K562 (cell line): ENCODE data around the gene RAB6B. TPM values are rescaled to one million over a fixed set of nuclear protein-coding genes. Genes with fewer than 3 reads are reported as not detected.

Source experiments
- ARID1B ChIP-seq: fragments of 450-650 bp; IDR thresholded peaks from 2 replicates; pipeline ENCODE4 v1.6.1; 2016; ENCODE audit warnings: antibody characterized with exemption, mild to moderate bottlenecking, inconsistent platforms
- ATF1 ChIP-seq, 2 experiments: fragments of 450-650 bp in 1 of 2; IDR thresholded peaks; 2 replicates each; pipeline ENCODE4 v1.6.1; 2016; ENCODE audit warnings: missing compliant biosample characterization in 1 of 2, missing genetic modification characterization in 1 of 2
- BCL6 ChIP-seq: fragments of 250-450 bp; sonication (Bioruptor Pico); IDR thresholded peaks from 2 replicates; pipeline ENCODE4 v1.4.0; 2020
- CAMTA2 ChIP-seq: fragments of 250-450 bp; sonication (Bioruptor Pico); conservative IDR thresholded peaks from 2 replicates; pipeline ENCODE4 v1.5.1; 2022
- CREBBP ChIP-seq: IDR thresholded peaks from one replicate; pipeline ENCODE4 v1.6.1; 2012; ENCODE audit warnings: low read depth, mild to moderate bottlenecking, control low read depth, inconsistent platforms, low read length
- CREM ChIP-seq: IDR thresholded peaks from 2 replicates; pipeline ENCODE4 v1.6.1; 2014; ENCODE audit warnings: antibody characterized with exemption, low read depth
- CTBP1 ChIP-seq: fragments of 450-650 bp; IDR thresholded peaks from 2 replicates; pipeline ENCODE4 v1.6.1; 2016; ENCODE audit warnings: borderline replicate concordance
- GABPB1 ChIP-seq: sonication (generic); formaldehyde crosslinking; IDR thresholded peaks from 2 replicates; pipeline ENCODE4 v1.8.0; 2022; ENCODE audit warnings: mild to moderate bottlenecking, missing genetic modification reagents
- GTF2B ChIP-seq: IDR thresholded peaks from 2 replicates; pipeline ENCODE4 v1.6.1; 2011; ENCODE audit not compliant: insufficient read length; ENCODE audit errors: extremely low read depth
- HEY1 ChIP-seq: fragments of 250-450 bp; sonication (Bioruptor Pico); IDR thresholded peaks from 2 replicates; pipeline ENCODE4 v1.5.0; 2020; ENCODE audit warnings: mild to moderate bottlenecking, moderate library complexity, borderline replicate concordance
- IRF1 ChIP-seq: sonication (generic); formaldehyde crosslinking; IDR thresholded peaks from 2 replicates; pipeline ENCODE4 v1.8.0; 2022; ENCODE audit warnings: missing genetic modification reagents, mild to moderate bottlenecking, borderline replicate concordance
- KDM2B ChIP-seq: fragments of 250-450 bp; sonication (Bioruptor Pico); IDR thresholded peaks from 2 replicates; pipeline ENCODE4 v1.8.0; 2021; ENCODE audit warnings: mild to moderate bottlenecking, moderate library complexity
- KLF10 ChIP-seq: fragments of 250-450 bp; sonication (Bioruptor Pico); IDR thresholded peaks from 2 replicates; pipeline ENCODE4 v1.6.1; 2021; ENCODE audit warnings: matching md5 sums
- NCOA2 ChIP-seq, 2 experiments: fragments of 450-650 bp; IDR thresholded peaks; 2 replicates each; pipeline ENCODE4 v1.6.1; 2018; ENCODE audit warnings: mild to moderate bottlenecking in 2 of 2, moderate library complexity in 1 of 2; ENCODE audit not compliant: partially characterized antibody in 2 of 2
- PCBP1 ChIP-seq: fragments of 200-400 bp; formaldehyde crosslinking; IDR thresholded peaks from 2 replicates; pipeline ENCODE4 v1.6.1; 2018; ENCODE audit warnings: mild to moderate bottlenecking, low read depth, low read length; ENCODE audit not compliant: poor library complexity, severe bottlenecking
- SNRNP70 ChIP-seq: fragments of 200-400 bp; formaldehyde crosslinking; optimal IDR thresholded peaks from 2 replicates; pipeline ENCODE3; 2017; ENCODE audit warnings: low read depth, low read length
- SP1 ChIP-seq: sonication (generic); formaldehyde crosslinking; IDR thresholded peaks from 2 replicates; pipeline ENCODE4 v1.8.1; 2022; ENCODE audit warnings: mild to moderate bottlenecking, missing genetic modification reagents
- TRIM24 ChIP-seq, 2 experiments: fragments of 450-650 bp; IDR thresholded peaks; 2 replicates each; pipeline ENCODE4 v1.6.1; 2016
- ZFPM2 ChIP-seq: fragments of 250-450 bp; sonication (Bioruptor Pico); IDR thresholded peaks from 2 replicates; pipeline ENCODE4 v1.5.1; 2022; ENCODE audit warnings: mild to moderate bottlenecking
- ZNF232 ChIP-seq: sonication (generic); formaldehyde crosslinking; IDR thresholded peaks from 2 replicates; pipeline ENCODE4 v1.8.0; 2022; ENCODE audit warnings: mild to moderate bottlenecking, missing genetic modification reagents
- ZNF253 ChIP-seq: fragments of 250-450 bp; sonication (Bioruptor Pico); conservative IDR thresholded peaks from 2 replicates; pipeline ENCODE4 v1.6.1; 2021; ENCODE audit warnings: mild to moderate bottlenecking
- ZNF408 ChIP-seq: fragments of 250-450 bp; sonication (Bioruptor Pico); IDR thresholded peaks from 2 replicates; pipeline ENCODE4 v1.4.0; 2020; ENCODE audit warnings: low read depth, mild to moderate bottlenecking, moderate library complexity
- polyA plus RNA-seq, 8 experiments: library from polyadenylated mRNA; depleted of rRNA in 4 of 8; stranded (reverse) in 5 of 8; unstranded in 3 of 8; fragments of >200 nt; fragmentation: Nextera tagmentation in 2 of 8; fragmentation: Illumina TruSeq in 1 of 8; extraction: Ambion mirVana in 2 of 8; extraction: Trizol in 1 of 8; gene quantifications; 2 replicates each; pipeline versions ENCODE4 v1.2.1 to v1.2.3, GENCODE V29; 2011 to 2014; ENCODE audit warnings: inconsistent platforms in 1 of 8, missing spikeins in 1 of 8
- total RNA-seq, 7 experiments: library from RNA; depleted of rRNA in 6 of 7; stranded (reverse); fragments of >200 nt in 6 of 7; fragmentation: Illumina TruSeq in 2 of 7; extraction: Trizol in 2 of 7; gene quantifications; 2 replicates each; pipeline versions ENCODE4 v1.2.1 to v1.2.3, GENCODE V29; 2011 to 2021; ENCODE audit warnings: low replicate concordance in 1 of 7
- TF ChIP-seq, protein P1 (sequence below): fragments of 150-350 bp; IDR thresholded peaks from 2 replicates; pipeline ENCODE4 v1.6.1; 2014; ENCODE audit warnings: low read depth, mild to moderate bottlenecking, low read length, borderline replicate concordance
- TF ChIP-seq, protein P2 (sequence below): fragments of 250-450 bp; sonication (Bioruptor Pico); IDR thresholded peaks from 2 replicates; pipeline ENCODE4 v1.8.0; 2021; ENCODE audit warnings: moderate library complexity, mild to moderate bottlenecking, inconsistent platforms

RAB6B gene
- total and polyA plus RNA-seq, 9 of the 15 experiments (the other 6 are each of a cell fraction or from before 2014, with no cell fraction given): 0.60 to 18.1 (median 1.5) TPM

GRCh38 chr3:133874761-133875438 lies 20.8 kb downstream of the RAB6B start (continued):
- TF ChIP-seq CTBP1 (no peak), IRF1 (CRISPR knock-in tag) (no peak), CREM (0 out of 2 replicates have a peak, but pooled peaks have one; percentile 19), CAMTA2 (CRISPR knock-in tag) (no peak), TRIM24 (IDR thresholded peaks at IDR 0.05) (no peak), ZNF408 (CRISPR knock-in tag) (no peak), GABPB1 (no peak), CREBBP (no peak), KLF10 (CRISPR knock-in tag) (no peak), PCBP1 (no peak), ZNF253 (no peak), BCL6 (CRISPR knock-in tag) (no peak), GTF2B (no peak), SP1 (CRISPR knock-in tag) (no peak), ZNF232 (CRISPR knock-in tag) (no peak), HEY1 (CRISPR knock-in tag) (no peak), NCOA2 (IDR thresholded peaks at IDR 0.05; ENCODE audit: partially characterized antibody in 2 of 2) (no peak), ZFPM2 (CRISPR knock-in tag) (no peak), SNRNP70 (no peak), ATF1 (CRISPR knock-in tag; IDR thresholded peaks at IDR 0.05) (no peak), ATF1 (tag; IDR thresholded peaks at IDR 0.05) (no peak), KDM2B (CRISPR knock-in tag) (no peak), ARID1B (peak; percentile 69)
- TF ChIP-seq, protein P1, sequence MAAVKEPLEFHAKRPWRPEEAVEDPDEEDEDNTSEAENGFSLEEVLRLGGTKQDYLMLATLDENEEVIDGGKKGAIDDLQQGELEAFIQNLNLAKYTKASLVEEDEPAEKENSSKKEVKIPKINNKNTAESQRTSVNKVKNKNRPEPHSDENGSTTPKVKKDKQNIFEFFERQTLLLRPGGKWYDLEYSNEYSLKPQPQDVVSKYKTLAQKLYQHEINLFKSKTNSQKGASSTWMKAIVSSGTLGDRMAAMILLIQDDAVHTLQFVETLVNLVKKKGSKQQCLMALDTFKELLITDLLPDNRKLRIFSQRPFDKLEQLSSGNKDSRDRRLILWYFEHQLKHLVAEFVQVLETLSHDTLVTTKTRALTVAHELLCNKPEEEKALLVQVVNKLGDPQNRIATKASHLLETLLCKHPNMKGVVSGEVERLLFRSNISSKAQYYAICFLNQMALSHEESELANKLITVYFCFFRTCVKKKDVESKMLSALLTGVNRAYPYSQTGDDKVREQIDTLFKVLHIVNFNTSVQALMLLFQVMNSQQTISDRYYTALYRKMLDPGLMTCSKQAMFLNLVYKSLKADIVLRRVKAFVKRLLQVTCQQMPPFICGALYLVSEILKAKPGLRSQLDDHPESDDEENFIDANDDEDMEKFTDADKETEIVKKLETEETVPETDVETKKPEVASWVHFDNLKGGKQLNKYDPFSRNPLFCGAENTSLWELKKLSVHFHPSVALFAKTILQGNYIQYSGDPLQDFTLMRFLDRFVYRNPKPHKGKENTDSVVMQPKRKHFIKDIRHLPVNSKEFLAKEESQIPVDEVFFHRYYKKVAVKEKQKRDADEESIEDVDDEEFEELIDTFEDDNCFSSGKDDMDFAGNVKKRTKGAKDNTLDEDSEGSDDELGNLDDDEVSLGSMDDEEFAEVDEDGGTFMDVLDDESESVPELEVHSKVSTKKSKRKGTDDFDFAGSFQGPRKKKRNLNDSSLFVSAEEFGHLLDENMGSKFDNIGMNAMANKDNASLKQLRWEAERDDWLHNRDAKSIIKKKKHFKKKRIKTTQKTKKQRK: no peak
- TF ChIP-seq, protein P2, sequence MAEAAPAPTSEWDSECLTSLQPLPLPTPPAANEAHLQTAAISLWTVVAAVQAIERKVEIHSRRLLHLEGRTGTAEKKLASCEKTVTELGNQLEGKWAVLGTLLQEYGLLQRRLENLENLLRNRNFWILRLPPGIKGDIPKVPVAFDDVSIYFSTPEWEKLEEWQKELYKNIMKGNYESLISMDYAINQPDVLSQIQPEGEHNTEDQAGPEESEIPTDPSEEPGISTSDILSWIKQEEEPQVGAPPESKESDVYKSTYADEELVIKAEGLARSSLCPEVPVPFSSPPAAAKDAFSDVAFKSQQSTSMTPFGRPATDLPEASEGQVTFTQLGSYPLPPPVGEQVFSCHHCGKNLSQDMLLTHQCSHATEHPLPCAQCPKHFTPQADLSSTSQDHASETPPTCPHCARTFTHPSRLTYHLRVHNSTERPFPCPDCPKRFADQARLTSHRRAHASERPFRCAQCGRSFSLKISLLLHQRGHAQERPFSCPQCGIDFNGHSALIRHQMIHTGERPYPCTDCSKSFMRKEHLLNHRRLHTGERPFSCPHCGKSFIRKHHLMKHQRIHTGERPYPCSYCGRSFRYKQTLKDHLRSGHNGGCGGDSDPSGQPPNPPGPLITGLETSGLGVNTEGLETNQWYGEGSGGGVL (CRISPR knock-in tag): no peak
